A673 (cell line): ENCODE results near the gene NXPH2. TPM values are rescaled to one million over a fixed set of nuclear protein-coding genes. Genes with fewer than 3 reads are reported as not detected.
A peak's percentile ranks its signal among the peaks of the same experiment; 100 is the strongest.

Experiments used
- BruUV-seq: library from RNA; stranded (reverse); fragments of 400-500 nt; replicated peaks from 2 replicates; lab custom pipeline; 2021; lab: Mats Ljungman, UMichigan
- CTCF ChIA-PET: fragments of 300-600 bp; sonication (Branson Sonifier 250); formaldehyde crosslinking; loops from one replicate; lab custom pipeline; 2022; ENCODE audit warnings: antibody characterized with exemption; lab: Charles Lee
- POLR2A ChIA-PET: fragments of 300-600 bp; sonication (Branson Sonifier 250); formaldehyde crosslinking; loops from one replicate; lab custom pipeline; 2022; ENCODE audit warnings: antibody characterized with exemption; ENCODE audit not compliant: low non-redundant PET; lab: Charles Lee
- DNase-seq: peaks from one replicate; pipeline ENCODE4 v3.0.0-alpha.2; 2015; ENCODE audit warnings: low spot score
- H3K27ac ChIP-seq: fragments of 200-600 bp; sonication (generic); 2 replicates; pipeline ENCODE4 v1.5.1; 2016; ENCODE audit warnings: mixed run types, low read depth, mild to moderate bottlenecking, mixed read lengths, antibody characterized with exemption, low read length; ENCODE audit not compliant: poor library complexity, severe bottlenecking
- H3K27me3 ChIP-seq: fragments of 200-600 bp; sonication (generic); replicated peaks from 2 replicates; pipeline ENCODE4 v1.6.1; 2017; ENCODE audit warnings: mixed run types, low read depth, mild to moderate bottlenecking, mixed read lengths, antibody characterized with exemption, low read length; ENCODE audit not compliant: insufficient read depth, poor library complexity
- H3K36me3 ChIP-seq: fragments of 200-600 bp; sonication (generic); 2 replicates; pipeline ENCODE4 v1.6.1; 2016; ENCODE audit warnings: mixed run types, mild to moderate bottlenecking, mixed read lengths, antibody characterized with exemption, low read length; ENCODE audit not compliant: insufficient read depth, poor library complexity, severe bottlenecking
- H3K4me1 ChIP-seq: fragments of 200-600 bp; sonication (generic); 2 replicates; pipeline ENCODE4 v1.6.1; 2017; ENCODE audit warnings: mixed run types, mild to moderate bottlenecking, mixed read lengths, antibody characterized with exemption, low read length; ENCODE audit not compliant: insufficient read depth, poor library complexity, severe bottlenecking
- H3K4me3 ChIP-seq: fragments of 200-600 bp; sonication (generic); 2 replicates; pipeline ENCODE4 v1.5.1; 2016; ENCODE audit warnings: low read depth, mixed run types, mild to moderate bottlenecking, mixed read lengths, low read length; ENCODE audit not compliant: poor library complexity, severe bottlenecking
- H3K9me3 ChIP-seq: fragments of 200-600 bp; sonication (generic); 2 replicates; pipeline ENCODE4 v1.6.1; 2016; ENCODE audit warnings: mixed run types, low read depth, mild to moderate bottlenecking, mixed read lengths, antibody characterized with exemption, low read length; ENCODE audit not compliant: poor library complexity, severe bottlenecking
- EZH2 ChIP-seq: fragments of 200-600 bp; sonication (generic); IDR thresholded peaks from 2 replicates; pipeline ENCODE4 v1.6.1; 2017; ENCODE audit warnings: borderline replicate concordance, low read depth, mild to moderate bottlenecking, mixed read lengths, antibody characterized with exemption, low read length; ENCODE audit not compliant: poor library complexity, severe bottlenecking
- intact Hi-C: fragments of 100-400 bp; cut with micrococcal nuclease; formaldehyde crosslinking; loops from one replicate; pipeline ENCODE4 v1.10.0; 2022; ENCODE audit not compliant: unreplicated experiment
- total RNA-seq: library from RNA; stranded (reverse); gene quantifications from 2 replicates; pipeline ENCODE4 v1.2.3, GENCODE V29; 2021
- TF ChIP-seq, protein P1 (sequence below): fragments of 300-800, 200-600 bp; sonication (generic); conservative IDR thresholded peaks from 2 replicates; pipeline ENCODE4 v1.5.1; 2017; ENCODE audit warnings: low read depth, mild to moderate bottlenecking, antibody characterized with exemption, low read length, moderate library complexity, mixed read lengths

Gene NXPH2
- total RNA-seq, 1 experiment from 2014 or later = 5.4 TPM

DNA sequence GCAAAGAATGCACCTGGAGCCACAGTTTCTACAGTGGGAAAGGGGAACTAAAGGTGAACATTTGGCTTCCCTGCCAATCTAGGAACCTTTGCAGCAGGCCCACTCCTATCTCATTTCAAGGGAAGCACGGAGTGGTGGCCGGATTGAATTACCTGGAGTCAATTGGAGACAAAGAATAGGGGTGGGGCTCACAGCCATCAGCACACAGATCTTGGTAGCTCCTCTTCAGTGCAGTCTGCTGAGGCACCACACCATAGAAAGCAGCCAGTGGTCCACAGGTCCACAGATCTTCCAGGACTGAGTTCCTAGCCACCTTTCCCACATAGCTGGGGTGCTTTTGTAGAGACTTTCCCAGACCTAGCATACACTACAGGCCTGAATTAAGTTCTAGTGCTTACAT, 43.5 kb upstream of the NXPH2 start:
- intact Hi-C loops = loop anchor here (5.0 kb wide), 1 partner anchor 1311 kb away; no protein-coding TSS in a partner anchor
- POLR2A ChIA-PET = interaction anchor here (0.6 kb wide), 1 partner anchor 12 kb away, joined by 3 read pairs; no protein-coding TSS in a partner anchor
- H3K4me1 ChIP-seq = no peaks in the 10 kb centered on the region
- TF ChIP-seq, protein P1, sequence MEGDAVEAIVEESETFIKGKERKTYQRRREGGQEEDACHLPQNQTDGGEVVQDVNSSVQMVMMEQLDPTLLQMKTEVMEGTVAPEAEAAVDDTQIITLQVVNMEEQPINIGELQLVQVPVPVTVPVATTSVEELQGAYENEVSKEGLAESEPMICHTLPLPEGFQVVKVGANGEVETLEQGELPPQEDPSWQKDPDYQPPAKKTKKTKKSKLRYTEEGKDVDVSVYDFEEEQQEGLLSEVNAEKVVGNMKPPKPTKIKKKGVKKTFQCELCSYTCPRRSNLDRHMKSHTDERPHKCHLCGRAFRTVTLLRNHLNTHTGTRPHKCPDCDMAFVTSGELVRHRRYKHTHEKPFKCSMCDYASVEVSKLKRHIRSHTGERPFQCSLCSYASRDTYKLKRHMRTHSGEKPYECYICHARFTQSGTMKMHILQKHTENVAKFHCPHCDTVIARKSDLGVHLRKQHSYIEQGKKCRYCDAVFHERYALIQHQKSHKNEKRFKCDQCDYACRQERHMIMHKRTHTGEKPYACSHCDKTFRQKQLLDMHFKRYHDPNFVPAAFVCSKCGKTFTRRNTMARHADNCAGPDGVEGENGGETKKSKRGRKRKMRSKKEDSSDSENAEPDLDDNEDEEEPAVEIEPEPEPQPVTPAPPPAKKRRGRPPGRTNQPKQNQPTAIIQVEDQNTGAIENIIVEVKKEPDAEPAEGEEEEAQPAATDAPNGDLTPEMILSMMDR = no peak
- TF ChIP-seq EZH2 = no peak
- no peaks in the 10 kb centered on the region for H3K9me3 ChIP-seq
- no peak overlapping the region for H3K4me3 ChIP-seq
- no peaks in the 10 kb centered on the region for H3K27me3 ChIP-seq
- DNase-seq = no peak
- BruUV-seq = no TSS peak
- no peaks in the 10 kb centered on the region for H3K36me3 ChIP-seq
- no peak overlapping the region for H3K27ac ChIP-seq
- CTCF ChIA-PET = no interaction called here

DNA sequence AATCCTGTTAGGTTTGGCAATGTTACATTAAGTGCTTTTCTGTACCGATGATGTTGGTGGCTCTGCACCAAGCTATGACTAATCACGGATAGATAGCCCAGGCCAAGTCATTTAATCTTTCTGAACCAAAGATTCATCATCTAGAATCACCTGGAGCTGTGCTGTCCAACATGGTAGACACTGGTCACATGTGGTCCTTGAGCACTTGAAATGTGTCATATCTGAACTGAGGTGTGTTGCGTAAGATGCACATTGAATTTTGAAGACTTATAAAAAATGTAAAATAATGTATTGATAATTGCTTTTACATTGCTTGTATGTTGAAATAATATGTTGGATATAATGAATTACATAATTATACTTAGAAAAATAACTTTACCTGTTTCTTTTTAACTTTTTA, 39.8 kb upstream of the NXPH2 start:
- no peaks in the 10 kb centered on the region for H3K9me3 ChIP-seq
- DNase-seq = no peak
- H3K27me3 ChIP-seq = no peaks in the 10 kb centered on the region
- ChIA-PET POLR2A (no interaction called here), CTCF (no interaction called here)
- TF ChIP-seq EZH2 = no peak
- TF ChIP-seq, protein P1 = no peak
- H3K36me3 ChIP-seq = no peaks in the 10 kb centered on the region
- BruUV-seq = no TSS peak
- H3K27ac ChIP-seq = no peak overlapping the region
- no peak overlapping the region for H3K4me3 ChIP-seq
- intact Hi-C loops = loop anchor here (5.0 kb wide), 1 partner anchor 1308 kb away; no protein-coding TSS in a partner anchor
- no peaks in the 10 kb centered on the region for H3K4me1 ChIP-seq

- Histone ChIP-seq H3K36me3 (no peaks in the 10 kb centered on the region), H3K9me3 (no peaks in the 10 kb centered on the region), H3K4me1 (peaks cover 6% of the 10 kb centered on the region), H3K27me3 (no peaks in the 10 kb centered on the region), H3K4me3 (no peak overlapping the region), H3K27ac (no peak overlapping the region)
- ChIA-PET CTCF (no interaction called here), POLR2A (no interaction called here)
- DNase-seq = peak; percentile 10
- TF ChIP-seq EZH2 = no peak
- TF ChIP-seq, protein P1 = no peak
- intact Hi-C loops = no loop called here
- BruUV-seq = no TSS peak
These were observed 38.4 kb upstream of the NXPH2 start for GRCh38 chr2:138818556-138818955.
